Esophagus squamous epithelium (tissue), 4 donors: ENCODE data around the gene SGCG.

ENCODE experiments used
- CTCF ChIP-seq, 6 experiments: fragments of 450-650 bp in 4 of 6; fragments of 200-600 bp in 2 of 6; sonication (generic) in 2 of 6; IDR thresholded peaks; one replicate each; pipeline ENCODE4 v1.5.1; 2016 to 2019; ENCODE audit warnings: antibody characterized with exemption in 6 of 6, mild to moderate bottlenecking in 4 of 6, moderate library complexity in 4 of 6
- POLR2A ChIP-seq, 4 donors: fragments of 450-650 bp; IDR thresholded peaks; one replicate each; pipeline ENCODE4 v1.6.1; 2017; ENCODE audit warnings: antibody characterized with exemption in 4 of 4, mild to moderate bottlenecking in 4 of 4, moderate library complexity in 3 of 4

- no peak for TF ChIP-seq POLR2A (IDR thresholded peaks at IDR 0.05)
- no peak for TF ChIP-seq CTCF (IDR thresholded peaks at IDR 0.05)
Measured at GRCh38 chr13:23205807-23206206, 25.0 kb downstream of the SGCG start.
